T-helper 1 cell treated with Interleukin-12 subunit alpha and Interleukin-12 subunit beta and Interleukin-4 antibody, amounts not matched to agents 30 ng/mL and 1 ng/mL, for 36 hours (primary cell): ENCODE results near the gene METTL24. TPM values are rescaled to one million over a fixed set of nuclear protein-coding genes. Genes with fewer than 3 reads are reported as not detected.
"Not testable (repeated sequence)": the region's sequence is repeated elsewhere in the genome, so short reads cannot be mapped to it uniquely, and the experiment has no call there.

ENCODE experiments used
- intact Hi-C: fragments of 100-400 bp; cut with micrococcal nuclease; formaldehyde crosslinking; loops from one replicate; pipeline ENCODE4 v1.15.1; 2024
- total RNA-seq: library from RNA; stranded (reverse); gene quantifications from 2 replicates; pipeline ENCODE4 v1.2.3, GENCODE V29; 2022

Gene METTL24
- total RNA-seq, 1 donor from 2014 or later, result not detected

DNA sequence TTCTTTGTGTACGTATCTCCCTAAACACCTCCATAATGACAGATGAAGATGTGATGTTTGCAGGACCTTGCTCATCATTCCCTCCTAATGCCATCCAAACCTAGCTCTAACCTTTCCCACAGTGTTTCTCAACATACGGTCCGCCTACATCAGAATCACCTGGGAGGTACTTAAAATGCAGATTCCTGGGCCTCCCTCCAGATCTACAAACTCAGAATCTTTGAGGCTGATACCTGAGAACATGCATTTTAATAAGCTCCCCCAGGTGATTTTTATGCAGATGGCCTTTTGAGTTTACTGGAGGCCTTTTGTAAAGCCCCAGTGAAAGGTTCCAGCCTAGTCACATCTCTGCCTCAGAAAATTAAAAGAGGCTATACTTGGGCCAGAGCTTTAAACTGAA, 40.5 kb downstream of the METTL24 start:
- intact Hi-C loops, result no loop called here

DNA sequence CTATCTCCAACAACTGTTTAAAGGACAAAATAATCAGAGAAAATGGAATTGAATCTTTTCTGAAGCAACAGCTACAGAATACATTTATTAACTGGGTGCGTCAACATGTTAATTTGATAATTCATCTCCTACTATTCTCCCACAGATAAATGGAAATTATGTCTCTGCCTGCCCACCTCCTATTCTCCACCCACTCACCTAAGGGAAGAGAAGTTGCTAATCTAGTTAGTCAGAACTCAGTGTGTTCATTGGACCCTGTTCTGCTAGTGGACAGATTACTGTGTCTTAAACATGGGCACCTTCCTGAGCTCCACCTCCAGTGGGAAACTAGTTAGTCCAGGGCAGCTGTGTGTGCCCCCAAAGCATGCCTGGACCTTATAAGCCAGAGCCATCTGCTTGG, 41.0 kb downstream of the METTL24 start:
- intact Hi-C loops, result no loop called here

DNA sequence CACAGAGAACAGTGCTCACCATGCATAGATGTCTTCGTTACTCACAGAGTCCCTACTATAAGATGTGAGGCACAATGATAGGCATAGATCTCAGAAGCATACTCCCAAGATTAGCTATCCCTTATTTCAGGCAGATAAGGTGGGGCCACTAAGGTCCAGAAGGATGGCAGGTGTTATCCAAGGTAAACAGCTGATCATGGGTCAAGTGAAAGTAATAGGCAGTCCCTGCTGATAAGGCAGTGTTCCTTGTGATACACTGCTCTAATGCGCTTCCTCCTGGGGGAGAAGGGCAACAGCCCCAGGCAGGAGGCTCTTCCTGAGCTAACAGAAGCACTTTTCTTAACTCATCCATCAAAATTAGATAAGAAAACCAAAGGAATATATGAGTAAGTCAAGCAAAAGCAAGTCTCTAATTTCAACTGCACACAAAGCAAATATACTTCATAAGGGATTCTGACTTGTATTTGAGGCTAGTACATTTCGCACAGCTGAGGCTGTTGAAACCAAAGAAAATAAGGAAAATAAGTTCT, 42.2 kb downstream of the METTL24 start:
- intact Hi-C loops, result no loop called here

DNA sequence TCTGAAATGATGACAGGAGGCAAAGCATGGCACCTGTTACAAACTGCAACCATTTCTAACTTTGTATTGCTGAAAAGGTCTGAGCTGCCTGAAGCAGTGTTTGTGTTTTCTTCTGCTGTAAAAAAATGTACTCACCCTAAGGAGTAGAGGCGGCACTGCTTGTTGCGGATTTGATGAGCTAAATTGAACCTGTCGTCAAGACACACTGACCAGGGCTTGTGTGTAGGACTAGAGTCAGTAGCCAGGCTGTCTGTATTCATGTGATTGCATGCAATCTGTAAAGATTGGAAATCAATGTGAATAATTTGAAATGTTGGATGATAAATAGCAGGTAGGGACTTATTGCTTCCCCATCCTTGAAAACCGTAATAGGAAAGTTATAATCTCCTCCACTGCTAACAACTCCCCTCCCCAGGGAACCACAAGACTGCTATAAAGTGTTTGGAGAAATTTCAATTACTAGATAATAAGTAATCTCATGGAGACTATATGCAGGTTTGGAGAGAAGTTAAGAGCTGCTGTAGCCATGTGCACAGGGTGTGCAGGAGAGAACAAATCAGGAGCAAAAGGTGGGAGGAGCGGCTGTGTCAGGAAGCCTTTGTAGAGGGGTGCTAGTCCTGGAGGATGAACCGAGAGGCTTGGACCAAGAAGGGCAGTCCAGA, 42.8 kb downstream of the METTL24 start:
- intact Hi-C loops, result no loop called here

DNA sequence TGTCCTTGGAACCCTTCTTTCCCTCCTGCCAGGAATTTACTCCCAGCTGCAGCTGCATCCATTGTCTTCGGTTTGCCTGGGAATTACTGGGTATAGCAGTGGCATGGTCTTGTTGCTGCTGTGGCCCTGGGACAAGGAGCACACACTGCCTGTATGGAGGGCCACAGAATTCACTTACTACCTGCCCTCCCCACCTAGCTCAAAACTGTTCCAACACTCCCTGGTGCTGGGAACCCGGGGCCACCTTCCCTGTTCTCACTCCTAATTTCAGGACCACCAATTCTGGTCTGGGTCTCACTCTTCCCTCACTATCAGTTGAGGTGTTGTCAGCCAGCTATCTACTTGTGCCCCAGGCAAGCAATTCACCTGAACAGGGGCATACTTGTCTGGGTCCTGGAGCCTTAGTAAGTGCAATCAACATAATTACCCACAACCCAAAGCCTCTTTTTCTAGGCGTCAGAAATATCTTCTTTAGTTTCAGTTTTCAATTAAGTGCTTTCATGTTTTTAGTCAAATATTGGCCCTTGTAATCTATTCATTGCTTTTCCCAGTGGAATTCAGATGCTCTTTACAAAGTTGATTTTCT, 47.2 kb downstream of the METTL24 start:
- intact Hi-C loops, result no loop called here

DNA sequence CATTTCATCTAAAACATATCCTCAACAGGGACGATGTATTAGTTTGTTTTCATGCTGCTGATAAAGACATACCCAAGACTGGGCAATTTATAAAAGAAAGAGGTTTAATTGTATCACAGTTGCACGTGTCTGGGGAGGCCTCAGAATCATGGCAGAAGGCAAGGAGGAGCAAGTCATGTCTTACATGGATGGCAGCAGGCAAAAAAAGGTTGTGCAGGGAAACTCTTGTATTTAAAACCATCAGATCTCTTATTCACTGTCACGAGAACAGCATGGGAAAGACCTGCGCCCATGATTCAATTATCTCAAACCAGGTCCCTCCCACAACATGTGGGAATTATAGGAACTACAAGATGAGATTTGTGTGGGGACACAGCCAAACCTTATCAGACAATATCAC, 48.7 kb downstream of the METTL24 start:
- intact Hi-C loops, result not testable (repeated sequence)

DNA sequence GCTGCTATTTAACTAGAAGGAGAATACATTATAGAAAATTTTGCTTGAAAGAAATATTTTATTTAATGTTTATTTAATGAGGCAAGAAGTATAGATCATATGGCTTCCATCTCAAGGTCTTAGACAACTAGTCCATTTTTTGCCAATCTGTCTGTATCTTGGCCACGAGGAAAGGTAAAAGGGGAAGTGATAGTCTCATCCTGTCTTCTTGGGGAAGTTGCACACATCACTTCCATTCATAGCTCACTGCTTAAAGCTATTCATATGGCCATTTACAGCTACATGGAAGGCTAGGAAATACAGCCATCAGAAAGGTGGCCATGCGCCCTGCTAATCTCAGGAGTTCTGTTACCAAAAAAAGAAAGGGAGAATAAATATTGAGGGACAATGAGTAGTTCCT, 50.8 kb downstream of the METTL24 start:
- intact Hi-C loops, result no loop called here

DNA sequence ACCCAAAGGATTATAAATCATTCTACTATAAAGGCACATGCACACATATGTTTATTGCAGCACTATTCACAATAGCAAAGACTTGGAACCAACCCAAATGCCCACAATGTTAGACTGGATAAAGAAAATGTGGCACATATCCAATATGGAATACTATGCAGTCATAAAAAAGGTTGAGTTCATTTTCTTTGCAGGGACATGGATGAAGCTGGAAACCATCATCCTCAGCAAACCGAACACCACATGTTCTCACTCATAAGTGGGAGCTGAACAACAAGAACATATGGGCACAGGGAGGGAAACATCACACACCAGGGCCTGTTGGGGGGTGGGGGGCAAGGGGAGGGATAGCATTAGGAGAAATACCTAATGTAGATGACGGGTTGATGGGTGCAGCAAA, 52.3 kb downstream of the METTL24 start:
- intact Hi-C loops, result not testable (repeated sequence)

DNA sequence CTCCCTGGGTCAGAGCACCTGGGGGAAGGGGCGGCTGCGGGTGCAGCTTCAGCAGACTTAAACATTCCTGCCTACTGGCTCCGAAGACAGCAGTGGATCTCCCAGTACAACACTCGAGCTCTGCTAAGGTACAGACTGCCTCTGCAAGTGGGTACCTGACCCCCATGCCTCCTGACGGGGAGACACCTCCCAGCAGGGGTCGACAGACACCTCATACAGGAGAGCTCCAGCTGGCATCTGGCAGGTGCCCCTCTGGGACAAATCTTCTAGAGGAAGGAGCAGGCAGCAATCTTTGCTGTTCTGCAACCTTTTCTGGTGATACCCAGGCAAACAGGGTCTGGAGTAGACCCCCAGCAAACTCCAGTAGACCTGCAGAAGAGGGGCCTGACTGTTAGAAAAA, 54.5 kb downstream of the METTL24 start:
- intact Hi-C loops, result not testable (repeated sequence)

DNA sequence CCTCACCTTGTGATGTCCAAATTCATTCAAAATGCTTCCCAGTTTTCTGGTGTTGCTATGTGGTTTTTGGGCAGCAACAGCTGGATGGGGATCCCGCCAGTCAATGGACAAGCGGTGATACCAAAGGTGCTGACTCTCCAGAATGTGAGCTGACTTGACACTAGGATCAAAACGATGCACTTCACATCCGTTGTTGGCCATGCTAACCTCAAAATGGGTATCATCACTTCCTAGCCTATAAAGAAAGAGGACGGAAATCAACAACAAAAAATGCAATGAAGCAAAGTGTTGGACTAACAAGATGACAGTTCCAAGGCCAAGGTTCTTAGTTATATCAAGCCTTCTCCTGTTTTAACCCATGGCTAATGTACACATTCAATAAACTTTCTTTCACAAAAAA, 59.2 kb downstream of the METTL24 start:
- intact Hi-C loops, result no loop called here

DNA sequence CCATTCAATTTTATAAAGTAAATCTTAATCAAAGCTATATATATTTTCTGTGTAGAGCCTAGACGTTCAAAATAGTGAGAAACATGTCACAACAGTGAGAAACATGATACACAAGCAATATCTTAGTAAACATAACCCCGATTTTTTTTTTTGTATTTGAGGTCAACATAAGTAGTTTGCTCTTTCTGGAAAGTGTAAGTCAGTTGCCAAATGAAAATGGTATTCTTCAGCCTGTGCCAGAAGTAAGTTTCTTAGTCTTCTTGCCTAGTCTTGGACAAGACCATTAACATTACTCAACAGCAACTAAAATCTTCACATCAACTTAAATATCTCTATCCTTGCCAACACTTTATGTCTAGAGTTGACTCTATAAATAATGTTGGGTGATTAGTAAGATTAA, 59.7 kb downstream of the METTL24 start:
- intact Hi-C loops, result no loop called here

DNA sequence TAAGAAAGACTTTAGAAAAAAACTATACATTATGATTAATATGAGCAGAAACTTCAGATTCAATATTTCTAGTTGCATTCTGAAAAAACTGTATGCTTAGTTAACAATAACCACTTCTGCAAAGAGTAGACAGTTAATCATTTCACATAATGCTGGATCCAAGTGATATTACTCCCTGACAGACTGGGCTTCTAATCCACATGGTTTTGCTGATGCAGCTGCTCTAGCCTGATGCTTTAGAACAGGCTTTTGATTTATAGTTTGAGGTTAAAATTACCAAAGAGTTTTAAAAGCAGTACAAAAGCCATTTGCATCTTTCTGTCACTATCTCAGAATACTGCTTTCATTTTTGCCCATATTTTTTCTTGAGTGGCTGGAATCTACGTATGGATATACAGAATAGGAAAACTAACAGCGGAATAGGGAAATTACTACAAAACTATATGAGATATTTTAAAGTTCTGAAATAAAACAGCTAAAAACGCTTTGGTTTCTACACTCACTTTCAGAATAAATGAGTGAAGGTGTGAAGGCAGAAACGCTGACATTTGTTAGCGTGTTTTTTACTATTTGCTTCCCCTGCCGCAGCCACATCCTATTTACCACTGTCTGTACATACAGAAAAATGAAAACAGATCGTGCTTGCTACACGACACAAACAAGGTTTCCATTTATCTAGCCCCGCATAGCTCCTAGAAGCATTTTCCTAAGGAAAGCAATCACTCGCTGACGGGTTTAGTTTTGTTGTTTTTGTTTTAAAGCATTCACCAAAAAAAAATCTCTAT, 61.7 kb downstream of the METTL24 start:
- intact Hi-C loops, result loop anchor here (2.0 kb wide), 1 partner anchor 118 kb away; the partner anchor contains the start of gene WASF1

DNA sequence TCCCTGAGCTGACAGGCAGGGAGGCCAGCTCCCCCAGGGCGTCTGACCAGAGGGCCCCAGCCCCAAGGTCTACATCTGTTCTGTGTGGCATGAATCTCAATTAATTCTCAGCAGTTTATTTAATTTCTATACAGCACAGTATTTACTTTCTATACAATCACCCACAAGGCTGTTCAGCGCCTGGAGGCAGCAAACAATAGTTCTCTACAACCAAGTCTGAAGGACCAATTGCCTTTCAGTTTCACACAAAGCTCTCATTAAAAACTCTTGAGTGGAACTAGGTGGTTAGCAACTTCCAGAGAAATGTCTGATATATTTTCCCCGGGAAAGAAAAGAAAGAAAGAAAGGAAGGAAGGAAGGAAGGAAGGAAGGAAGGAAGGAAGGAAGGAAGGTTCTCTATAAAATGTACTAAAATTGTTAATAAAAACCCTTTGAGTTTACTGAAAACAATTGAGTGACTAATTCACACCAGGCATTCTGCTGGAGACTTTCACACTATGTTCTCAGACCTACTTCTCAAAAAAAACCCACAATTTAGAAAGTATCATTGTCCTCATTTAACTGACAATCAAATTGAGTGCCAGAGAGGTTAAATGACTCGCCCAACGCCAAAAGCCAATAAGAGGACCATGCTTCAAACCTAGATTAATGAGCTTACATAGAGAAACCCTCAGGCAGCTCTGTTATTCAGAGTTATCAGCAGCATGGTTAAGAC, 62.5 kb downstream of the METTL24 start:
- intact Hi-C loops, result loop anchor here (2.0 kb wide), 1 partner anchor 117 kb away; the partner anchor contains the start of gene WASF1

DNA sequence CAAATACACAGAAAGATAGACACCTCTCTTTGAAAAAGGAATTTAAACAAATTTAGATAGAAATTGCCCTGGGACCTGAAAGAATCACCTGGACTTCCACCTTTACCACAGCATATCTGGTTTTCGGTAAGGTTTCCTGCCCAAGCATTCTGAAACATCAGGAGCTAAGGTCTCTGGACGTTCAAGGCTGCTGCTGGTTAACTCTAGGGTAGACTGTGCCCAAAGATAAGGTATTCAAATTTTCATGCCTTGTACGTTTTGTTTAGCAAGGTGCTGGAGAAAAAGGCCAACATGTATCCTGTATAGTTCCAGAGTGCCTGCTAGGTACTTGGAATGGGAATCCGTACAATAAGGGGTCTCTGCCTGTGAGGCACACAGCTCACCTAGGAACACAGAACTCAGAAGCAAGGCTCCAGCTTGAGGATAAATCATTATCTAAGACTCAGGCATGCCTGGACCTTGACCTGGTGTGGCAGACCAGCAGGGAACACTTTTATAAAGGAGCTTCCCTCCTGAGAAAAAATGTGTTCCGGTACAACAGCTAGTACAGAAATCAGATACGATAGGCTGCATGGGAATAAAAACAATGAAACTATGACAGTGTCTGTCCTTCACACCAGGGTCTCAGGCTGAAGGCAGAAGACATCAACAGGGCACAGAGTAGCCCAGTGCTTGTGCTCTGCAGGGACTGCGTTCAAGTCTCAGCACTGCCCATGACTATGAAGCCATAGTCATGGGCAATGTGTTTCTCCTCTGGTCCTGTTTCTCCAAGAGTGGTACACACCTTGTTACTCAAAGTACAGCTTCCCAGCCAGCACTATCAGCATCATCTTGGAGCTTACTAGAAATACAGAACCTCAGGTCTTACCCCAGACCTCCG, 70.4 kb downstream of the METTL24 start:
- intact Hi-C loops, result no loop called here

DNA sequence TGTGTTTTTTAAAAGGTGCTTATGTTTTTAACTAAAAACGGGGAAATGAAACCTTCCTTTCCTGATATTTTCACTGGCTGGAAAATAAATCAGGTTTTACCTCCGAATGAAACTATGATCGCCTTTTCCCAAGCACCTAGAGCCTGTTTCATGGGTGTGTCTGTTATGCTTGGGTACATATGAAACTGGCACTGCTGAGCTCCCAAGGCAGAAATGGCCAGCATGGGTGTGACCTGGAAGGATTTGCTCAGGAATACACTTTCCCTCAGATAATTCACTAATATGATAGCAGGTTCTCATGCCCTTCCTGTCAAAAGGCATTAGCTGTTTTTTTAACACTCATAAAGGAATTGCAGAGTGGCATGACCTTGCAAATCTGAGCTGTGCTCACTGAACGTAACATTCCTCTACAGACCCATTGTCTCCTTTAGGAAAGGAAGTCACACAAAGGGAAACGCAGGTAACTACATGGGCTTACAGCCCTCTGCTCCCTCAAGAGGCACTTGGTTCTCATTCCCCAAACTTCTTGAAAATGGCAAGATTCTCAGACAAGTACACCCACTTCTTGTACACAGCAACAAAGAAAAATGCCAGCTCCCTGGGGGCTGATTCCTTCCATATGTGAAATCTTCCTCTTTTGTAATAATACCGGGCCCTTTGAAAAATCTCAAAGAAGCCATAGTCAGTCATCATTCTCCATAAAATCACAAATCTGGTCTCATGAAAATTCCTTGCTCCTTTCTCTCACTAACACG, 72.7 kb downstream of the METTL24 start:
- intact Hi-C loops, result no loop called here

DNA sequence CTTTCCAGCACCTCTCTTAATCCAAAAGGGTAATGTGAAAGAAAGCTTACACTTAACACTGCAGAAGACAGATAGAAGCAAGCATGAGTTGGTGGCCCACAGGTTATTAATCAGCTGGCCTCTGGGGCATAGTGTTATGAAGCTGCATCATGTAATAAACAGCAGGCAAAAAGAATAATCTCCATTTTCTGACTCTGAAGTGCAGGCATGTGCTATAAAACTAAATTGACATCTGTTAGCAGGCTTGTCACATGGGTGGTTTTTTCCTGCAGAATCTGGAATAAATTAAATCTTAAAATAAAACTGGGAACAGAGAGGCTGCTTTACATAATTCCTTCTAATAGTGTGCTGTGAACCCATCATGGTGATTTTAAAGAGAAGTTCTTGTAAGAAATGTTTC, 73.3 kb downstream of the METTL24 start:
- intact Hi-C loops, result no loop called here

DNA sequence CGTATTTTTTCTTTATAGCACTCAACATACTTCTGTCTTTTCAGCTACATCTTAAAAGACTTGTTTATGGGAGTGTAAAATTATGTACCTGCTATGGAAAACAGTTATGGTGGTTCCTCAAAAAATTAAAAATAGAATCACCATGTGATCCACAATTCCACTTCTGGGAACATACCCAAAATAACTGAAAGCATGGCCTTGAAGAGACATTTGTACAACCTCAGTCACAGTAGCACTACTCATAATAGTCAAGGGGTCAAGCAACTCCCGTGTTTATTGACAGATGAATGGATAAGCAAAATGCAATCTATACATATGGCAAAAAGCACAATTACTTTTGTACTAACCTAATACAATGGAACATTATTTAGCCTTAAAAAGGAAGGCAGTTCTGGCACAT, 74.5 kb downstream of the METTL24 start:
- intact Hi-C loops, result no loop called here

DNA sequence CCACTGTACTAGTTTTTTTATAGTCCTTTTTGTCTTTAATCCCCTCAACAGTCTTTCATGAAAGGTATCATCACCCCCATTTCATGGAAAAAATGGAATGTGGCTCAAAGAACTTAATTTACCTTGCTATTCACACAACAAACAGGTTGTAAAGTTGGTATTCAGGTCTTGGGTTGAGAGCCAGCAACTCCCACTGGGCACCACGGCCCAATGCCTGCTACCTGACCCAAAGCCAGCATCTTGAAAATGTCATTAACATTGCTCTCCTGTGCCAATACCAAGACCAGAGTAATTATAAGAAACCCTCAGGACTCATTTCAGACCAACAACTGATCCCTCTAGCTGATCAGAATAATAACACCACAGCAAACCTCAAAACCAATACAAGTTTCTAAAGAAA, 75.7 kb downstream of the METTL24 start:
- intact Hi-C loops, result no loop called here

DNA sequence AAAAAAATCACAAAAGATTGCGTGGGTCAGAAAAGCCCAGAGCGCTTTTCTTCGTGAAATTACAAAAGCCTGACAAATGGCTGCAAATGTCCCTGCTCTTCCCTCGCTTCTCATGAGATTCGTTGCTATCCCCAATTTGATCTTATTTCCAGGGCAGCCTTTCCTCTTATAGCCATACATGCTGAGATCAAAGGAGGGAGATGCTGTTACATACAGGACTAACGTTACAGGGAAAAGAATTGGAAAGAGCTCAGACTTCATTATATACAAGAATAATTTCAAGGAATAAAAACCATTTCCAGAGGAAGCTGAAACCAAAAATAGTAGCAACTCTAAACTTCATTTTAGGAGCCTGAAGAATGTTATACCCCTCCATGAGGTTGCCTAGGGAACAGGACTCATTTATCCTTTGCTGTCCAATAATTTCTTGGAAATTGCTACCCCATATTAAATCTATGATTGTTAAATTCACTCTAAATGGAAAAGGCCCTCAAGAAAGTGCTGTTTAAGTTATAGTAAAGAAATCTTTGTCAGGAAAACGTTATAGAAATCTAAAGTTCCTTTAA, 81.0 kb downstream of the METTL24 start:
- intact Hi-C loops, result no loop called here

DNA sequence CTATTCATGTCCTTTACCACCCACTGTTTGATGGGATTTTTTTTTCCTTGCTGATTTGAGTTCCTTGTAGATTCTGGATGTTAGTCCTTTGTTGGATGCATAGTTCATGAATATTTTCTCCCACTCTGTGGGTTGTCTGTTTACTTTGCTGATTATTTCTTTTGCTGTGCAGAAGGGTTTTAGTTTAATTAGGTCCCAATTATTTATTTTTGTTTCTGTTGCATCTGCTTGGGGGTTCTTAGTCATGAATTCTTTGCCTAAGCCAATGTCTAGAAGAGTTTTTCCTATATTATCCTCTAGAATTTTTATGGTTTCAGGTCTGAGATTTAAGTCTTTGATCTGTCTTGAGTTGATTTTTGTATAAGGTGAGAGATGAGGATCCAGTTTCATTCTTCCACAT, 85.4 kb downstream of the METTL24 start:
- intact Hi-C loops, result not testable (repeated sequence)
